Transverse colon (tissue), 4 donors: ENCODE results near the gene FKBP2. TPM values are rescaled to one million over a fixed set of nuclear protein-coding genes. Genes with fewer than 3 reads are reported as not detected.

Source experiments
- DNase-seq: peaks from one replicate; pipeline ENCODE4 v3.0.0-alpha.2; 2019
- H3K27ac ChIP-seq, 4 donors: fragments of 200-600 bp; sonication (generic); 2 replicates each; pipeline ENCODE4 v1.5.1; 2016 to 2018; ENCODE audit warnings: inconsistent platforms in 4 of 4
- H3K27me3 ChIP-seq: fragments of 200-600 bp; sonication (generic); 2 replicates; pipeline ENCODE4 v1.5.1; 2017; ENCODE audit warnings: inconsistent platforms
- H3K36me3 ChIP-seq, 4 donors: fragments of 200-600 bp; sonication (generic); 2 replicates each; pipeline ENCODE4 v1.5.1; 2017 to 2019; ENCODE audit warnings: inconsistent platforms in 4 of 4
- H3K4me1 ChIP-seq, 4 donors: fragments of 200-600 bp; sonication (generic); 2 replicates each; pipeline ENCODE4 v1.5.1; 2017 to 2020; ENCODE audit warnings: inconsistent platforms in 4 of 4
- H3K4me3 ChIP-seq, 4 donors: fragments of 200-600 bp; sonication (generic); 1 replicate in 1 of 4; 2 replicates in 3 of 4; pipeline versions ENCODE4 v1.5.1 to v1.6.1; 2017 to 2019; ENCODE audit warnings: inconsistent platforms in 4 of 4
- H3K9me3 ChIP-seq, 2 donors: fragments of 200-600 bp; sonication (generic); 2 replicates each; pipeline ENCODE4 v1.5.1; 2017 to 2019; ENCODE audit warnings: inconsistent platforms in 2 of 2
- EP300 ChIP-seq: sonication (generic); formaldehyde crosslinking; IDR thresholded peaks from one replicate; pipeline ENCODE4 v1.6.1; 2017; ENCODE audit warnings: antibody characterized with exemption, low read depth
- POLR2A ChIP-seq: fragments of 450-650 bp; IDR thresholded peaks from one replicate; pipeline ENCODE4 v1.6.1; 2016; ENCODE audit warnings: antibody characterized with exemption, mild to moderate bottlenecking, moderate library complexity
- POLR2AphosphoS5 ChIP-seq, 3 donors: sonication (generic); formaldehyde crosslinking; IDR thresholded peaks; one replicate each; pipeline ENCODE4 v1.6.1; 2016; ENCODE audit warnings: antibody characterized with exemption in 3 of 3
- WGBS, 2 donors: methylation state at CpG; one replicate each; pipeline ENCODE4 v1.1.5; 2018; ENCODE audit warnings: low coverage in 1 of 2; 5-methylcytosine and 5-hydroxymethylcytosine counted together
- in situ Hi-C, 4 donors: fragments of 200-750 bp; cut with MboI; loops; one replicate each; pipeline versions ENCODE4 v1.15.0 to v1.15.1; 2017; ENCODE audit warnings: low sequenced_read_pairs in 3 of 4, low pct_ligation_motif_present in 1 of 4, low pct_unique_long_range_greater_than_20kb in 1 of 4
- intact Hi-C: fragments of 100-400 bp; cut with DNase I; formaldehyde crosslinking; loops from one replicate; pipeline ENCODE4 v1.15.1; 2023; ENCODE audit warnings: low total_unique reads
- total RNA-seq, 4 donors: library from RNA; depleted of rRNA; stranded (reverse); fragments of >200 nt; gene quantifications; one replicate each; pipeline ENCODE4 v1.1.0, GENCODE V29; 2016
- TF ChIP-seq, protein P1 (sequence below), 5 experiments: fragments of 200-600 bp in 3 of 5; fragments of 450-650 bp in 2 of 5; sonication (generic) in 3 of 5; IDR thresholded peaks; 1 replicate in 2 of 5; 2 replicates in 3 of 5; pipeline ENCODE4 v1.5.1; 2016 to 2017; ENCODE audit warnings: antibody characterized with exemption in 5 of 5, inconsistent platforms in 3 of 5, mild to moderate bottlenecking in 2 of 5, moderate library complexity in 1 of 5

The FKBP2 gene
- total RNA-seq, 4 donors from 2014 or later, result 63.6 to 203 (median 102) TPM

- WGBS, 2 donors, result 82 to 85% methylated on average over 3 of the region's 3 CpGs
Observed at GRCh38 chr11:64201543-64201942, 39.4 kb upstream of the FKBP2 start.

GRCh38 chr11:64202992-64203391 lies 37.9 kb upstream of the FKBP2 start:
- Histone ChIP-seq H3K27ac (no peak overlapping the region), H3K9me3 (no peaks in the 10 kb centered on the region), H3K27me3 (no peaks in the 10 kb centered on the region), H3K4me3 (no peak overlapping the region), H3K36me3 (peaks cover 0 to 48% (median 22%) of the 10 kb centered on the region in 4 donors), H3K4me1 (peaks cover 7 to 34% (median 31%) of the 10 kb centered on the region in 4 donors)
- DNase-seq, result no peak
- intact Hi-C loops, result no loop called here
- TF ChIP-seq POLR2AphosphoS5 (IDR thresholded peaks at IDR 0.05), result no peak
- TF ChIP-seq EP300, result no peak
- TF ChIP-seq POLR2A, result no peak
- TF ChIP-seq, protein P1, sequence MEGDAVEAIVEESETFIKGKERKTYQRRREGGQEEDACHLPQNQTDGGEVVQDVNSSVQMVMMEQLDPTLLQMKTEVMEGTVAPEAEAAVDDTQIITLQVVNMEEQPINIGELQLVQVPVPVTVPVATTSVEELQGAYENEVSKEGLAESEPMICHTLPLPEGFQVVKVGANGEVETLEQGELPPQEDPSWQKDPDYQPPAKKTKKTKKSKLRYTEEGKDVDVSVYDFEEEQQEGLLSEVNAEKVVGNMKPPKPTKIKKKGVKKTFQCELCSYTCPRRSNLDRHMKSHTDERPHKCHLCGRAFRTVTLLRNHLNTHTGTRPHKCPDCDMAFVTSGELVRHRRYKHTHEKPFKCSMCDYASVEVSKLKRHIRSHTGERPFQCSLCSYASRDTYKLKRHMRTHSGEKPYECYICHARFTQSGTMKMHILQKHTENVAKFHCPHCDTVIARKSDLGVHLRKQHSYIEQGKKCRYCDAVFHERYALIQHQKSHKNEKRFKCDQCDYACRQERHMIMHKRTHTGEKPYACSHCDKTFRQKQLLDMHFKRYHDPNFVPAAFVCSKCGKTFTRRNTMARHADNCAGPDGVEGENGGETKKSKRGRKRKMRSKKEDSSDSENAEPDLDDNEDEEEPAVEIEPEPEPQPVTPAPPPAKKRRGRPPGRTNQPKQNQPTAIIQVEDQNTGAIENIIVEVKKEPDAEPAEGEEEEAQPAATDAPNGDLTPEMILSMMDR (IDR thresholded peaks at IDR 0.05), result no peak
- WGBS, 2 donors, result 93% methylated on average over 9 of the region's 9 CpGs; no CpG with 5 or more reads in 1 of the 2 donors
- in situ Hi-C loops, result loop anchor here (5.0 to 10.0 kb wide), 3 partner anchors 92 to 99 kb away; partner anchors contain the start of genes CATSPERZ (in 2 of the 4) and KCNK4 (in 1 of the 4)

More at GRCh38 chr11:64201543-64201942, 39.4 kb upstream of the FKBP2 start:
- H3K4me3 ChIP-seq, result no peak overlapping the region
- TF ChIP-seq, protein P1 (IDR thresholded peaks at IDR 0.05), result no peak
- no peak for TF ChIP-seq POLR2A
- TF ChIP-seq POLR2AphosphoS5 (IDR thresholded peaks at IDR 0.05), result no peak
- TF ChIP-seq EP300, result no peak
- no peak for DNase-seq
- in situ Hi-C loops, result loop anchor here (5.0 to 10.0 kb wide), 3 partner anchors 93 to 101 kb away; partner anchors contain the start of genes CATSPERZ (in 2 of the 4) and KCNK4 (in 1 of the 4)
- H3K9me3 ChIP-seq, result no peaks in the 10 kb centered on the region
- H3K36me3 ChIP-seq, result peaks cover 0 to 62% (median 29%) of the 10 kb centered on the region in 4 donors
- no peaks in the 10 kb centered on the region for H3K27me3 ChIP-seq
- H3K4me1 ChIP-seq, result peaks cover 7 to 26% (median 24%) of the 10 kb centered on the region in 4 donors
- intact Hi-C loops, result no loop called here
- H3K27ac ChIP-seq, result no peak overlapping the region

GRCh38 chr11:64203421-64204079 lies 37.3 kb upstream of the FKBP2 start:
- H3K9me3 ChIP-seq, result no peaks in the 10 kb centered on the region
- WGBS, 2 donors, result 90% methylated on average over 7 to 27 of the region's 27 CpGs
- no peak overlapping the region for H3K27ac ChIP-seq
- DNase-seq, result no peak
- TF ChIP-seq, protein P1 (IDR thresholded peaks at IDR 0.05), result no peak
- TF ChIP-seq EP300 (no peak), POLR2AphosphoS5 (IDR thresholded peaks at IDR 0.05) (no peak), POLR2A (no peak)
- H3K4me3 ChIP-seq, result no peak overlapping the region
- H3K36me3 ChIP-seq, result peaks cover 0 to 43% (median 19%) of the 10 kb centered on the region in 4 donors
- H3K27me3 ChIP-seq, result no peaks in the 10 kb centered on the region
- in situ Hi-C loops, result loop anchor here (5.0 to 10.0 kb wide), 3 partner anchors 91 to 99 kb away; partner anchors contain the start of genes CATSPERZ (in 2 of the 4) and KCNK4 (in 1 of the 4)
- intact Hi-C loops, result no loop called here
- peaks cover 7 to 36% (median 34%) of the 10 kb centered on the region in 4 donors for H3K4me1 ChIP-seq

DNA sequence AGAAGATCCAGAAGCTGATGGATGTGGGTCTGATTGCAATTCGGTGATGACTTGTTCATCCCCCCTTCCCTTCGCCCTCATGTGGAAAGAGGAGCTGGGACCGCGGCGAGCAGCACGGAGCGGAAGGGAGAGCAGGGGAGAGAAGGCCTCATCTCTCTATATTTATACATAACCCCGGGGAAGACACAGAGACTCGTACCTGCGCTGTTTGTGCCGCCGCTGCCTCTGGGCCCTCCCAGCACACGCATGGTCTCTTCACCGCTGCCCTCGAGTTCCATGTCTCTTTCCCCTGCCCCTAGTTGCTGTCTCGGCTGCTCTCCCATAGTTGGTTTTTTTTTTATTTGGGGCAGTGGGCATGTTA lies 36.8 kb upstream of the FKBP2 start:
- DNase-seq, result no peak
- peaks cover 0 to 39% (median 18%) of the 10 kb centered on the region in 4 donors for H3K36me3 ChIP-seq
- in situ Hi-C loops, result loop anchor here (5.0 to 10.0 kb wide), 3 partner anchors 91 to 98 kb away; partner anchors contain the start of genes CATSPERZ (in 2 of the 4) and KCNK4 (in 1 of the 4)
- H3K4me3 ChIP-seq, result no peak overlapping the region
- 78 to 84% methylated on average over 10 to 16 of the region's 16 CpGs for WGBS, 2 donors
- no peaks in the 10 kb centered on the region for H3K9me3 ChIP-seq
- no peak overlapping the region for H3K27ac ChIP-seq
- peaks cover 7 to 38% (median 34%) of the 10 kb centered on the region in 4 donors for H3K4me1 ChIP-seq
- intact Hi-C loops, result no loop called here
- no peaks in the 10 kb centered on the region for H3K27me3 ChIP-seq
- TF ChIP-seq EP300 (no peak), POLR2AphosphoS5 (IDR thresholded peaks at IDR 0.05) (no peak), POLR2A (no peak)
- TF ChIP-seq, protein P1 (IDR thresholded peaks at IDR 0.05), result no peak
